Keratinocyte (primary cell): ENCODE results near the gene S100A14. TPM values are rescaled to one million over a fixed set of nuclear protein-coding genes. Genes with fewer than 3 reads are reported as not detected.

Experiments used
- DNase-seq: peaks from one replicate; pipeline ENCODE4 v3.0.0-alpha.2; 2011; ENCODE audit warnings: low read depth, missing footprints, low spot score
- FAIRE-seq: peaks from 2 replicates; lab custom pipeline; 2011; peaks lifted over from hg19 to GRCh38; lab: Jason Lieb, UNC
- H2AFZ ChIP-seq: 2 replicates; pipeline ENCODE4 v1.6.0; 2012; ENCODE audit warnings: low read length, control low read depth, inconsistent platforms; ENCODE audit not compliant: control insufficient read depth
- H3K27ac ChIP-seq: 2 replicates; pipeline ENCODE4 v1.5.1; 2011; ENCODE audit warnings: low read length; ENCODE audit not compliant: control insufficient read depth, insufficient read depth
- H3K27me3 ChIP-seq: 3 replicates; pipeline ENCODE4 v1.6.0; 2011; ENCODE audit warnings: low read length; ENCODE audit not compliant: control insufficient read depth, insufficient read depth; ENCODE audit errors: extremely low read depth
- H3K36me3 ChIP-seq, 2 experiments: 2 replicates in 1 of 2; 3 replicates in 1 of 2; pipeline ENCODE4 v1.5.1; 2011; ENCODE audit warnings: low read length in 2 of 2, mild to moderate bottlenecking in 1 of 2; ENCODE audit not compliant: control insufficient read depth in 2 of 2, insufficient read depth in 2 of 2; ENCODE audit errors: extremely low read depth in 1 of 2
- H3K4me1 ChIP-seq: 3 replicates; pipeline ENCODE4 v1.5.1; 2011; ENCODE audit warnings: low read length; ENCODE audit not compliant: control insufficient read depth, insufficient read depth; ENCODE audit errors: extremely low read depth
- H3K4me2 ChIP-seq: 3 replicates; pipeline ENCODE4 v1.6.0; 2011; ENCODE audit warnings: low read depth, low read length; ENCODE audit not compliant: control insufficient read depth, insufficient read depth; ENCODE audit errors: extremely low read depth
- H3K4me3 ChIP-seq, 3 experiments: fragments of 200-600 bp in 1 of 3; sonication (generic) in 1 of 3; 2 replicates in 2 of 3; 3 replicates in 1 of 3; pipeline ENCODE4 v1.5.1; 2011 to 2016; ENCODE audit warnings: low read length in 3 of 3, mild to moderate bottlenecking in 3 of 3, control low read depth in 2 of 3, inconsistent platforms in 1 of 3, low read depth in 1 of 3, mixed read lengths in 1 of 3, mixed run types in 1 of 3, moderate library complexity in 1 of 3; ENCODE audit not compliant: control insufficient read depth in 2 of 3, insufficient read depth in 2 of 3; ENCODE audit errors: extremely low read depth in 1 of 3
- H3K79me2 ChIP-seq: 2 replicates; pipeline ENCODE4 v1.6.0; 2012; ENCODE audit warnings: low read length; ENCODE audit not compliant: control insufficient read depth, insufficient read depth
- H3K9ac ChIP-seq: 3 replicates; pipeline ENCODE4 v1.6.0; 2011; ENCODE audit warnings: low read length; ENCODE audit not compliant: control insufficient read depth, insufficient read depth; ENCODE audit errors: extremely low read depth
- H3K9me1 ChIP-seq: 3 replicates; pipeline ENCODE4 v1.6.0; 2011; ENCODE audit warnings: low read length; ENCODE audit not compliant: control insufficient read depth, insufficient read depth; ENCODE audit errors: extremely low read depth
- H3K9me3 ChIP-seq: 2 replicates; pipeline ENCODE4 v1.5.1; 2012; ENCODE audit warnings: low read depth, low read length; ENCODE audit not compliant: control insufficient read depth
- H4K20me1 ChIP-seq: 3 replicates; pipeline ENCODE4 v1.6.0; 2011; ENCODE audit warnings: low read length; ENCODE audit not compliant: control insufficient read depth, insufficient read depth; ENCODE audit errors: extremely low read depth
- CTCF ChIP-seq, 3 experiments: IDR thresholded peaks in 1 of 3; conservative IDR thresholded peaks in 1 of 3; optimal IDR thresholded peaks in 1 of 3; 2 replicates in 2 of 3; 3 replicates in 1 of 3; pipeline versions ENCODE3 to v1.5.1; 2011; ENCODE audit warnings: low read length in 3 of 3, mild to moderate bottlenecking in 3 of 3, moderate library complexity in 2 of 3, control low read depth in 1 of 3, inconsistent platforms in 1 of 3; ENCODE audit not compliant: insufficient read depth in 2 of 3; ENCODE audit errors: extremely low read depth in 1 of 3
- EZH2 ChIP-seq: IDR thresholded peaks from one replicate; pipeline ENCODE4 v1.6.1; 2012; ENCODE audit warnings: inconsistent platforms, mild to moderate bottlenecking, low read length, moderate library complexity
- dilution Hi-C: fragments of 300-500 bp; cut with MboI; formaldehyde crosslinking; loops from one replicate; pipeline ENCODE4 v1.7.0; 2020; ENCODE audit warnings: low sequenced_read_pairs; ENCODE audit not compliant: extremely low pct_ligation_motif_present
- polyA plus RNA-seq, 5 experiments: library from polyadenylated mRNA; depleted of rRNA in 3 of 5; stranded (reverse) in 3 of 5; stranded (forward) in 1 of 5; unstranded in 1 of 5; fragments of >200 nt; gene quantifications; 1 replicate in 1 of 5; 2 replicates in 3 of 5; 3 replicates in 1 of 5; pipeline versions ENCODE4 v1.2.1 to v1.2.3, GENCODE V29; 2011 to 2012; ENCODE audit warnings: missing spikeins in 2 of 5, low read depth in 1 of 5, low replicate concordance in 1 of 5

Gene S100A14
- polyA plus RNA-seq, 1 donor (not counting 4 experiments of a cell fraction or from before 2014, with no cell fraction given), result 1,394 TPM

- H3K9me3 ChIP-seq, result no peaks in the 10 kb centered on the region
- no peaks in the 10 kb centered on the region for H3K9me1 ChIP-seq
- no peak overlapping the region for H2AFZ ChIP-seq
- no peak overlapping the region for H3K27ac ChIP-seq
- H4K20me1 ChIP-seq, result no peaks in the 10 kb centered on the region
- DNase-seq (no peak), FAIRE-seq (no peak)
- dilution Hi-C loops, result no loop called here
- no peak overlapping the region for H3K4me2 ChIP-seq
- no peak overlapping the region for H3K4me3 ChIP-seq
- no peak for TF ChIP-seq CTCF (optimal IDR thresholded peaks at IDR 0.05 in 1 of 3, IDR thresholded peaks at IDR 0.05 in 1 of 3, conservative IDR thresholded peaks at IDR 0.05 in 1 of 3; ENCODE audit: extremely low read depth in 1 of 3, insufficient read depth in 2 of 3, low read length in 3 of 3)
- no peak for TF ChIP-seq EZH2
- peaks cover 4% of the 10 kb centered on the region for H3K4me1 ChIP-seq
- H3K36me3 ChIP-seq, result peaks cover 35 to 41% of the 10 kb centered on the region in 2 experiments
- no peaks in the 10 kb centered on the region for H3K27me3 ChIP-seq
- H3K9ac ChIP-seq, result no peak overlapping the region
- peaks cover 15% of the 10 kb centered on the region for H3K79me2 ChIP-seq
Measured at GRCh38 chr1:153662269-153662668, 46.1 kb upstream of the S100A14 start.

GRCh38 chr1:153661111-153661708, 45.1 kb upstream of the S100A14 start:
- Histone ChIP-seq H3K9ac (no peak overlapping the region), H3K36me3 (peaks cover 29 to 33% of the 10 kb centered on the region in 2 experiments), H3K4me2 (no peak overlapping the region)

More at GRCh38 chr1:153661111-153661708, 45.1 kb upstream of the S100A14 start:
- Histone ChIP-seq H3K79me2 (peaks cover 13% of the 10 kb centered on the region), H3K9me3 (no peaks in the 10 kb centered on the region), H3K27ac (no peak overlapping the region), H3K9me1 (no peaks in the 10 kb centered on the region), H4K20me1 (no peaks in the 10 kb centered on the region), H2AFZ (no peak overlapping the region), H3K4me1 (peaks cover 4% of the 10 kb centered on the region), H3K27me3 (no peaks in the 10 kb centered on the region), H3K4me3 (no peak overlapping the region)
- FAIRE-seq (no peak), DNase-seq (no peak)
- dilution Hi-C loops, result no loop called here
- TF ChIP-seq EZH2 (no peak), CTCF (optimal IDR thresholded peaks at IDR 0.05 in 1 of 3, IDR thresholded peaks at IDR 0.05 in 1 of 3, conservative IDR thresholded peaks at IDR 0.05 in 1 of 3; ENCODE audit: extremely low read depth in 1 of 3, insufficient read depth in 2 of 3, low read length in 3 of 3) (no peak)
